Subcutaneous adipose tissue (tissue), 4 donors: ENCODE results near the gene RRAS2. TPM values are rescaled to one million over a fixed set of nuclear protein-coding genes. Genes with fewer than 3 reads are reported as not detected.

Experiments used
- total RNA-seq, 4 donors: library from RNA; depleted of rRNA; stranded (reverse); fragments of >200 nt; gene quantifications; one replicate each; pipeline ENCODE4 v1.1.0, GENCODE V29; 2016
- TF ChIP-seq, protein P1 (sequence below): fragments of 450-650 bp; IDR thresholded peaks from one replicate; pipeline ENCODE4 v1.5.1; 2016; ENCODE audit warnings: low read depth, mild to moderate bottlenecking, control low read depth, antibody characterized with exemption, moderate library complexity

RRAS2 gene
- total RNA-seq, 4 donors from 2014 or later: 56.9 to 95.4 (median 64.6) TPM

DNA sequence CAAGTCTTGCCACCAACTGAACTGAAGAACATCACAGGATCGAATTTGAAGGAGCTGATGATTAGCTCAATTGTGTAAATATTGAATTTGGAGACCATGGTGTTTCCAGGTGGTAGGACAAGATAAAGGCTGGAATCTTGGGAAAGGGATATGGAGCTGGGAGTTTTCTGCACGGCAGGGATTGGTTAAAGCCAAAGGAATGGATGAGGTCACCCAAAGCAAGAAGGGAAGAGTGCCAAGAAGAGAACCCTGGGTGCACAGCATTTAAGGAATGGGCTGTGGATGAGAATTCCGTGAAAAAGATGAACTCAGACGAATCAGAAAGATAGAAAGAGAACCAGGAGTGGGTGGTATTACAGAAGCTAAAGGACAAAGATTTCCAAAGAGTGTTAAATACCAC lies 29.4 kb upstream of the RRAS2 start:
- TF ChIP-seq, protein P1, sequence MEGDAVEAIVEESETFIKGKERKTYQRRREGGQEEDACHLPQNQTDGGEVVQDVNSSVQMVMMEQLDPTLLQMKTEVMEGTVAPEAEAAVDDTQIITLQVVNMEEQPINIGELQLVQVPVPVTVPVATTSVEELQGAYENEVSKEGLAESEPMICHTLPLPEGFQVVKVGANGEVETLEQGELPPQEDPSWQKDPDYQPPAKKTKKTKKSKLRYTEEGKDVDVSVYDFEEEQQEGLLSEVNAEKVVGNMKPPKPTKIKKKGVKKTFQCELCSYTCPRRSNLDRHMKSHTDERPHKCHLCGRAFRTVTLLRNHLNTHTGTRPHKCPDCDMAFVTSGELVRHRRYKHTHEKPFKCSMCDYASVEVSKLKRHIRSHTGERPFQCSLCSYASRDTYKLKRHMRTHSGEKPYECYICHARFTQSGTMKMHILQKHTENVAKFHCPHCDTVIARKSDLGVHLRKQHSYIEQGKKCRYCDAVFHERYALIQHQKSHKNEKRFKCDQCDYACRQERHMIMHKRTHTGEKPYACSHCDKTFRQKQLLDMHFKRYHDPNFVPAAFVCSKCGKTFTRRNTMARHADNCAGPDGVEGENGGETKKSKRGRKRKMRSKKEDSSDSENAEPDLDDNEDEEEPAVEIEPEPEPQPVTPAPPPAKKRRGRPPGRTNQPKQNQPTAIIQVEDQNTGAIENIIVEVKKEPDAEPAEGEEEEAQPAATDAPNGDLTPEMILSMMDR: no peak

DNA sequence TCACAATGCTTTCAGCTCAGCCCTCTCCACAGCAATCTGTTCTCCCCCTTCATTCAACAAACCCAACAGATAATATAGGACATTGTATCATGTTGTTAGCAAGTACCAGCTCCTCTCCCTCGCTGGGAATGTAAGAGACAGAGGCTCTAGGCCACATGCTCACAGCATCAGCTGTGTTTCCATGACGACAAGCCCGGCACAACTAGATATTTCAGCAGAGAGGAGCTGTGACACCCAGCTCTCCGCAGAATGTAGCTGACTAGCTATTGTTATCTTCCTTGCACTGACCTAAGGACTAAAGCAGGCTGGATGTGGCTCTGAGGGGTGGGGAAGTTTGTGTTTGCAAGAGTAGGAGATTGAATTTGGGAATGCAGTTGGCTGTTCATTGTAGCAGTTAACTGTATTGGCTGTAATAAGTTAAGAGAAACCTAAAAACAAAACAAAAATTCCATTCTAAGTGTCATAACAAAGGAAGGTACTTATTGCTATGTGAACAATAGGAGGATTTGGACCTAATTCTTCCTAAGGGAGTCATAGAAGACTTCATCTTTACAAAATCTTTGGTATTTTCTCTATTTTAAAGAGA lies 28.0 kb upstream of the RRAS2 start:
- TF ChIP-seq, protein P1: no peak

- TF ChIP-seq, protein P1: no peak
Observed at GRCh38 chr11:14386081-14386480, 27.1 kb upstream of the RRAS2 start.

GRCh38 chr11:14384338-14384737 lies 25.4 kb upstream of the RRAS2 start:
- TF ChIP-seq, protein P1: no peak

GRCh38 chr11:14381968-14382367 lies 23.0 kb upstream of the RRAS2 start:
- TF ChIP-seq, protein P1: no peak

DNA sequence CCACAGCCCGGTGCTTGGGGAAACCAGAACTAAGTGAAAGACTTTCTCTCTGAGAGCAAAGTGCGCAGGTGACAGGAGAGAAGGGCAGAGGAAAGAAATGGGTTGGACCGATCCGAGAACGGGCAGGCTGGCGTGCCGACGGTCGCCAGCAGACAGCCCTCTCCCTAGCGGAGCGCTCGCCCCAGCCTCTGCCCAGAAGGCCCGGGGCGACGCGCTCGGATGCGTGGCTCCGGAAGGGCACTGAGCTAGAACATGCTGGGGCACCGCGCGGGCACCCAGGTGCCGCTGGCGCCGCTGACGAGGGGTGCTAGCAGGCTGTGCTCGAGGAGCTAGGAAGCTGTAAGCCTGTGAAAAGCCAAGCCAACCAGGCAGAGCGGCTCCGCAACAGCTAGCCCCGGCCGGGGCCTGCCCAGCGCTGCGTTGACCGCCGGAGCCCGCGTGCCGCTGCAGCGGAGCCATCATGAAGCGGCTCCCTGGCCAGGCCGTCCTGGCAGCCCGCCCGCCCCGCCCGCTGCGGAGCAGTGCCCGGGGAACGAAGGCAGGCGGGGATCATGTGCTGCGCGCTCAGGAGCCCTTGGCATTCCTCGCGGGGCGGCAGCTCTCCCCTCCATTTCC lies 22.1 kb upstream of the RRAS2 start:
- TF ChIP-seq, protein P1: no peak

- TF ChIP-seq, protein P1: no peak
Observed at GRCh38 chr11:14380125-14380936, 21.3 kb upstream of the RRAS2 start.
